IMR-90 (cell line): ENCODE data around the gene ATP7A. TPM values are rescaled to one million over a fixed set of nuclear protein-coding genes. Genes with fewer than 3 reads are reported as not detected.

Experiments
- ATAC-seq: fragments of 200-7000 bp; cut with Tn5 transposase; 2 replicates; pipeline ENCODE4 v1.9.1; 2020; ENCODE audit warnings: low read depth, mild to moderate bottlenecking, moderate library complexity
- BruUV-seq: library from RNA; stranded (reverse); fragments of 400-500 nt; replicated peaks from 2 replicates; lab custom pipeline; 2021; lab: Mats Ljungman, UMichigan
- CTCF ChIA-PET: fragments of 300-600 bp; formaldehyde crosslinking; extraction: SDS; loops from one replicate; lab custom pipeline; 2021; ENCODE audit warnings: antibody characterized with exemption; lab: Yijun Ruan, JAX
- POLR2A ChIA-PET: fragments of 300-600 bp; sonication (Branson Sonifier 250); formaldehyde crosslinking; loops from one replicate; lab custom pipeline; 2022; ENCODE audit warnings: antibody characterized with exemption; ENCODE audit not compliant: unreplicated experiment; lab: Charles Lee
- DNase-seq: peaks from one replicate; pipeline ENCODE4 v3.0.0; 2013
- H2AFZ ChIP-seq: replicated peaks from 2 replicates; pipeline ENCODE3; 2013; ENCODE audit warnings: low read length, mild to moderate bottlenecking; ENCODE audit not compliant: poor library complexity
- H2AK5ac ChIP-seq: 2 replicates; pipeline ENCODE4 v1.6.1; 2013; ENCODE audit warnings: low read depth, low read length, inconsistent platforms
- H2AK9ac ChIP-seq: replicated peaks from 2 replicates; pipeline ENCODE3; 2013; ENCODE audit warnings: mild to moderate bottlenecking, low read depth, low read length, moderate library complexity; ENCODE audit not compliant: poor library complexity
- H2BK120ac ChIP-seq: 2 replicates; pipeline ENCODE4 v1.6.1; 2013; ENCODE audit warnings: low read depth, low read length, inconsistent platforms
- H2BK15ac ChIP-seq: 3 replicates; pipeline ENCODE4 v1.6.1; 2013; ENCODE audit warnings: low read depth, low read length, inconsistent platforms
- H2BK20ac ChIP-seq: 2 replicates; pipeline ENCODE4 v1.6.1; 2013; ENCODE audit warnings: low read depth, mild to moderate bottlenecking, inconsistent platforms, low read length, moderate library complexity
- H2BK5ac ChIP-seq: 2 replicates; pipeline ENCODE4 v1.6.1; 2013; ENCODE audit warnings: mild to moderate bottlenecking, low read depth, low read length, inconsistent platforms; ENCODE audit not compliant: poor library complexity, severe bottlenecking
- H3K14ac ChIP-seq: replicated peaks from 2 replicates; pipeline ENCODE4 v1.6.1; 2013; ENCODE audit warnings: low read depth, low read length, inconsistent platforms
- H3K18ac ChIP-seq: 2 replicates; pipeline ENCODE4 v1.6.1; 2013; ENCODE audit warnings: low read depth, low read length, control low read depth
- H3K23ac ChIP-seq: 2 replicates; pipeline ENCODE4 v1.6.1; 2013; ENCODE audit warnings: low read depth, low read length, inconsistent platforms
- H3K27ac ChIP-seq: 2 replicates; pipeline ENCODE4 v1.5.1; 2013; ENCODE audit warnings: mild to moderate bottlenecking, control low read depth, low read length; ENCODE audit not compliant: insufficient read depth
- H3K27me3 ChIP-seq: 2 replicates; pipeline ENCODE4 v1.6.1; 2013; ENCODE audit warnings: low read length; ENCODE audit not compliant: control insufficient read depth, insufficient read depth
- H3K36me3 ChIP-seq: 2 replicates; pipeline ENCODE4 v1.6.1; 2013; ENCODE audit warnings: low read length, mixed read lengths; ENCODE audit not compliant: control insufficient read depth, insufficient read depth
- H3K4ac ChIP-seq: 2 replicates; pipeline ENCODE4 v1.6.1; 2013; ENCODE audit warnings: low read depth, low read length, inconsistent platforms
- H3K4me1 ChIP-seq: 2 replicates; pipeline ENCODE4 v1.6.1; 2013; ENCODE audit warnings: low read length, mixed read lengths; ENCODE audit not compliant: control insufficient read depth, insufficient read depth
- H3K4me2 ChIP-seq: 2 replicates; pipeline ENCODE4 v1.6.1; 2013; ENCODE audit warnings: low read depth, mild to moderate bottlenecking, control low read depth, low read length, moderate library complexity
- H3K4me3 ChIP-seq: 2 replicates; pipeline ENCODE4 v1.5.1; 2013; ENCODE audit warnings: low read depth, mild to moderate bottlenecking, control low read depth, low read length, moderate library complexity; ENCODE audit not compliant: insufficient read depth
- H3K56ac ChIP-seq: 2 replicates; pipeline ENCODE4 v1.6.1; 2013; ENCODE audit warnings: low read length, inconsistent platforms; ENCODE audit not compliant: insufficient read depth; ENCODE audit errors: extremely low read depth
- H3K79me1 ChIP-seq, 2 experiments: 2 replicates each; pipeline ENCODE4 v1.6.1; 2013; ENCODE audit warnings: low read length in 2 of 2, inconsistent platforms in 1 of 2, low read depth in 1 of 2
- H3K9ac ChIP-seq: 2 replicates; pipeline ENCODE4 v1.6.1; 2013; ENCODE audit warnings: low read depth, low read length, control low read depth
- H3K9me1 ChIP-seq: 2 replicates; pipeline ENCODE4 v1.6.1; 2013; ENCODE audit warnings: low read length, inconsistent platforms; ENCODE audit not compliant: insufficient read depth
- H3K9me3 ChIP-seq: 2 replicates; pipeline ENCODE4 v1.6.1; 2013; ENCODE audit warnings: low read length; ENCODE audit not compliant: control insufficient read depth, insufficient read depth
- H4K20me1 ChIP-seq: 2 replicates; pipeline ENCODE4 v1.6.1; 2013; ENCODE audit warnings: low read length, inconsistent platforms; ENCODE audit not compliant: insufficient read depth
- H4K5ac ChIP-seq: 2 replicates; pipeline ENCODE4 v1.6.1; 2013; ENCODE audit warnings: mild to moderate bottlenecking, low read depth, low read length, control low read depth
- H4K8ac ChIP-seq, 2 experiments: 2 replicates each; pipeline ENCODE4 v1.6.1; 2013; ENCODE audit warnings: low read depth in 2 of 2, low read length in 2 of 2, control low read depth in 1 of 2, inconsistent platforms in 1 of 2
- H4K91ac ChIP-seq: 2 replicates; pipeline ENCODE4 v1.6.1; 2013; ENCODE audit warnings: low read depth, low read length, inconsistent platforms; ENCODE audit not compliant: insufficient read depth
- BHLHE40 ChIP-seq: fragments of 150-350 bp; IDR thresholded peaks from 2 replicates; pipeline ENCODE4 v1.6.1; 2016; ENCODE audit warnings: mild to moderate bottlenecking, low read depth, low read length
- CEBPB ChIP-seq: IDR thresholded peaks from 2 replicates; pipeline ENCODE4 v1.6.1; 2012; ENCODE audit warnings: low read depth, low read length, improper control_type of control experiment
- CHD1 ChIP-seq: IDR thresholded peaks from 2 replicates; pipeline ENCODE4 v1.6.1; 2012; ENCODE audit warnings: low read depth, low read length, improper control_type of control experiment
- CTCF ChIP-seq: conservative IDR thresholded peaks from 2 replicates; pipeline ENCODE4 v1.5.1; 2012; ENCODE audit warnings: mild to moderate bottlenecking, low read depth, low read length, improper control_type of control experiment
- FOS ChIP-seq: fragments of 150-350 bp; IDR thresholded peaks from 2 replicates; pipeline ENCODE4 v1.6.1; 2016; ENCODE audit warnings: low read depth, low read length
- MAFK ChIP-seq: IDR thresholded peaks from 2 replicates; pipeline ENCODE4 v1.6.1; 2012; ENCODE audit warnings: low read depth, low read length, improper control_type of control experiment
- MAZ ChIP-seq: IDR thresholded peaks from 2 replicates; pipeline ENCODE4 v1.6.1; 2012; ENCODE audit warnings: low read depth, mild to moderate bottlenecking, low read length, improper control_type of control experiment, moderate library complexity, borderline replicate concordance
- MXI1 ChIP-seq: IDR thresholded peaks from 2 replicates; pipeline ENCODE4 v1.6.1; 2012; ENCODE audit warnings: low read depth, mild to moderate bottlenecking, low read length, moderate library complexity, borderline replicate concordance
- NFE2L2 ChIP-seq: fragments of 150-350 bp; IDR thresholded peaks from 2 replicates; pipeline ENCODE4 v1.6.1; 2016; ENCODE audit warnings: low read depth, mild to moderate bottlenecking, low read length
- POLR2A ChIP-seq: IDR thresholded peaks from 2 replicates; pipeline ENCODE4 v1.6.1; 2012; ENCODE audit warnings: mild to moderate bottlenecking, low read depth, low read length
- RAD21 ChIP-seq: IDR thresholded peaks from 2 replicates; pipeline ENCODE4 v1.6.1; 2012; ENCODE audit warnings: low read length, improper control_type of control experiment
- RCOR1 ChIP-seq: IDR thresholded peaks from 2 replicates; pipeline ENCODE4 v1.6.1; 2012; ENCODE audit warnings: mild to moderate bottlenecking, low read length, improper control_type of control experiment; ENCODE audit not compliant: insufficient replicate concordance
- RFX5 ChIP-seq: IDR thresholded peaks from 2 replicates; pipeline ENCODE4 v1.8.0; 2012; ENCODE audit warnings: low read depth, mild to moderate bottlenecking, low read length, moderate library complexity
- SMC3 ChIP-seq: fragments of 150-350 bp; IDR thresholded peaks from 2 replicates; pipeline ENCODE4 v1.6.1; 2016; ENCODE audit warnings: low read depth, mild to moderate bottlenecking, antibody characterized with exemption, low read length, moderate library complexity
- USF2 ChIP-seq: fragments of 150-350 bp; IDR thresholded peaks from 2 replicates; pipeline ENCODE4 v1.6.1; 2017; ENCODE audit warnings: mild to moderate bottlenecking, antibody characterized with exemption, low read length, low read depth
- WGBS, 2 experiments: methylation state at CpG; one replicate each; pipeline versions ENCODE4 v1.1.5 to v1.1.7; 2013; ENCODE audit warnings: missing lambda C conversion rate in 2 of 2; ENCODE audit not compliant: insufficient read length in 1 of 2; ENCODE audit errors: extremely low coverage in 2 of 2; 5-methylcytosine and 5-hydroxymethylcytosine counted together
- dilution Hi-C: fragments of 300-500 bp; cut with HindIII; formaldehyde crosslinking; loops from one replicate; pipeline ENCODE4 v1.14.3; 2018; ENCODE audit warnings: low sequenced_read_pairs; ENCODE audit not compliant: unreplicated experiment
- in situ Hi-C: fragments of 300-500 bp; cut with MboI; formaldehyde crosslinking; loops from 3 replicates; pipeline ENCODE4 v1.14.3; 2019; ENCODE audit warnings: low sequenced_read_pairs, inconsistent platforms, mixed read lengths
- intact Hi-C: fragments of 100-400 bp; cut with micrococcal nuclease; formaldehyde crosslinking; loops from 2 replicates; pipeline ENCODE4 v1.10.0; 2022
- polyA plus RNA-seq, 3 experiments: library from polyadenylated mRNA; depleted of rRNA; stranded (reverse); fragments of >200 nt; gene quantifications; 2 replicates each; pipeline ENCODE4 v1.2.3, GENCODE V29; 2012; ENCODE audit warnings: low replicate concordance in 1 of 3
- total RNA-seq: library from RNA; depleted of rRNA; stranded (reverse); fragments of >200 nt; gene quantifications from 2 replicates; pipeline ENCODE4 v1.2.3, GENCODE V29; 2012
- TF ChIP-seq, protein P1 (sequence below): fragments of 150-350 bp; IDR thresholded peaks from 2 replicates; pipeline ENCODE4 v1.6.1; 2016; ENCODE audit warnings: low read depth, mild to moderate bottlenecking, low read length, moderate library complexity, borderline replicate concordance

The ATP7A gene
- total and polyA plus RNA-seq, 2 of the 4 experiments (the other 2 are of a cell fraction) = 4.2 to 22.4 TPM

- WGBS, 2 experiments = no CpG with 5 or more reads among the region's 3 CpGs
- no peak overlapping the region for H4K91ac ChIP-seq
- ATAC-seq (no peak), DNase-seq (no peak)
- H4K20me1 ChIP-seq = no peaks in the 10 kb centered on the region
- H3K27me3 ChIP-seq = no peaks in the 10 kb centered on the region
- peaks cover 5% of the 10 kb centered on the region; the same call in 1 of the 2 replicates for H3K36me3 ChIP-seq
- no peak overlapping the region for H2AK9ac ChIP-seq
- H3K4me2 ChIP-seq = no peak overlapping the region
- no peaks in the 10 kb centered on the region for H3K9me1 ChIP-seq
- no peak overlapping the region for H4K8ac ChIP-seq
- no peak overlapping the region for H2AK5ac ChIP-seq
- intact Hi-C loops = no loop called here
- no peak overlapping the region for H2BK5ac ChIP-seq
- H3K4me3 ChIP-seq = no peak overlapping the region
- no peaks in the 10 kb centered on the region for H3K4me1 ChIP-seq
- H3K14ac ChIP-seq = no peak overlapping the region
- H2AFZ ChIP-seq = no peak overlapping the region
- dilution Hi-C loops = no loop called here
- ChIA-PET CTCF (no interaction called here), POLR2A (no interaction called here)
- H4K5ac ChIP-seq = no peak overlapping the region
- no peak overlapping the region for H3K23ac ChIP-seq
- H3K79me1 ChIP-seq = no peaks in the 10 kb centered on the region
- H2BK15ac ChIP-seq = no peak overlapping the region
- H3K9ac ChIP-seq = no peak overlapping the region
- BruUV-seq = no TSS peak
- H3K27ac ChIP-seq = no peak overlapping the region
- no peak overlapping the region for H3K18ac ChIP-seq
- H3K9me3 ChIP-seq = no peaks in the 10 kb centered on the region
- H3K56ac ChIP-seq = no peak overlapping the region
- no peak for TF ChIP-seq USF2
- TF ChIP-seq RAD21 = no peak
- no peak for TF ChIP-seq RCOR1
- TF ChIP-seq BHLHE40 = no peak
- no peak for TF ChIP-seq MXI1
- TF ChIP-seq MAFK = no peak
- no peak for TF ChIP-seq CTCF
- TF ChIP-seq SMC3 = no peak
- TF ChIP-seq CHD1 = no peak
- TF ChIP-seq POLR2A = no peak
- no peak for TF ChIP-seq FOS
- TF ChIP-seq CEBPB = no peak
- TF ChIP-seq, protein P1, sequence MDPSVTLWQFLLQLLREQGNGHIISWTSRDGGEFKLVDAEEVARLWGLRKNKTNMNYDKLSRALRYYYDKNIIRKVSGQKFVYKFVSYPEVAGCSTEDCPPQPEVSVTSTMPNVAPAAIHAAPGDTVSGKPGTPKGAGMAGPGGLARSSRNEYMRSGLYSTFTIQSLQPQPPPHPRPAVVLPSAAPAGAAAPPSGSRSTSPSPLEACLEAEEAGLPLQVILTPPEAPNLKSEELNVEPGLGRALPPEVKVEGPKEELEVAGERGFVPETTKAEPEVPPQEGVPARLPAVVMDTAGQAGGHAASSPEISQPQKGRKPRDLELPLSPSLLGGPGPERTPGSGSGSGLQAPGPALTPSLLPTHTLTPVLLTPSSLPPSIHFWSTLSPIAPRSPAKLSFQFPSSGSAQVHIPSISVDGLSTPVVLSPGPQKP = no peak
- TF ChIP-seq NFE2L2 = no peak
- TF ChIP-seq RFX5 = no peak
- no peak for TF ChIP-seq MAZ
- in situ Hi-C loops = no loop called here
- no peak overlapping the region for H2BK20ac ChIP-seq
- H2BK120ac ChIP-seq = no peak overlapping the region
- H3K4ac ChIP-seq = no peak overlapping the region
These were observed 127.4 kb downstream of the ATP7A start for GRCh38 chrX:78037881-78038280.
